Panc1 (cell line): ENCODE data around the gene RAB6B. TPM values are rescaled to one million over a fixed set of nuclear protein-coding genes. Genes with fewer than 3 reads are reported as not detected.

Experiments used
- ATAC-seq: fragments of 200-7000 bp; cut with Tn5 transposase; 2 replicates; pipeline ENCODE4 v1.9.1; 2020; ENCODE audit warnings: mild to moderate bottlenecking, moderate library complexity
- BruUV-seq: library from RNA; stranded (reverse); fragments of 400-500 nt; replicated peaks from 2 replicates; lab custom pipeline; 2021; lab: Mats Ljungman, UMichigan
- CTCF ChIA-PET: fragments of 300-600 bp; sonication (Branson Sonifier 250); formaldehyde crosslinking; loops from one replicate; lab custom pipeline; 2022; ENCODE audit warnings: antibody characterized with exemption; lab: Charles Lee
- POLR2A ChIA-PET: fragments of 300-600 bp; sonication (Branson Sonifier 250); formaldehyde crosslinking; loops from one replicate; lab custom pipeline; 2022; ENCODE audit warnings: antibody characterized with exemption; lab: Charles Lee
- DNase-seq: peaks from one replicate; pipeline ENCODE4 v3.0.0-alpha.2; 2010; ENCODE audit warnings: low read depth, low spot score
- H3K27ac ChIP-seq: 2 replicates; pipeline ENCODE4 v1.5.1; 2011; ENCODE audit warnings: mild to moderate bottlenecking, low read length, inconsistent platforms
- H3K27me3 ChIP-seq: fragments of 200-500 bp; sonication (Bioruptor generic); 2 replicates; pipeline ENCODE4 v1.6.0; 2014; ENCODE audit warnings: low read length, inconsistent platforms; ENCODE audit not compliant: control insufficient read depth, insufficient read depth
- H3K36me3 ChIP-seq: fragments of 200-500 bp; sonication (Bioruptor generic); 2 replicates; pipeline ENCODE4 v1.5.1; 2014; ENCODE audit warnings: inconsistent platforms, mild to moderate bottlenecking, low read length, moderate library complexity; ENCODE audit not compliant: control insufficient read depth, insufficient read depth
- H3K4me1 ChIP-seq: 2 replicates; pipeline ENCODE4 v1.5.1; 2011; ENCODE audit warnings: inconsistent platforms, mild to moderate bottlenecking, low read length, moderate library complexity; ENCODE audit not compliant: control insufficient read depth, insufficient read depth
- H3K4me3 ChIP-seq, 2 experiments: 2 replicates each; pipeline ENCODE4 v1.5.1; 2011 to 2012; ENCODE audit warnings: low read depth in 2 of 2, low read length in 2 of 2, mild to moderate bottlenecking in 2 of 2, inconsistent platforms in 1 of 2, moderate library complexity in 1 of 2
- H3K9me3 ChIP-seq: fragments of 200-500 bp; sonication (Bioruptor generic); 2 replicates; pipeline ENCODE4 v1.5.1; 2014; ENCODE audit warnings: low read depth, mild to moderate bottlenecking, inconsistent platforms, low read length, moderate library complexity; ENCODE audit not compliant: control insufficient read depth, insufficient read depth
- POLR2AphosphoS5 ChIP-seq: IDR thresholded peaks from 2 replicates; pipeline ENCODE4 v1.6.1; 2012; ENCODE audit warnings: mild to moderate bottlenecking, low read depth, low read length, moderate library complexity
- SIN3A ChIP-seq: IDR thresholded peaks from 2 replicates; pipeline ENCODE4 v1.6.1; 2012; ENCODE audit warnings: low read depth, mild to moderate bottlenecking, low read length, moderate library complexity, borderline replicate concordance; ENCODE audit not compliant: insufficient read depth
- TCF7L2 ChIP-seq: IDR thresholded peaks from 2 replicates; pipeline ENCODE4 v1.6.1; 2011; ENCODE audit warnings: mild to moderate bottlenecking, low read depth, low read length, inconsistent platforms
- in situ Hi-C: cut with HindIII; loops from 2 replicates; pipeline ENCODE4 v1.10.0; 2016; ENCODE audit warnings: low sequenced_read_pairs, low pct_unique_long_range_greater_than_20kb
- intact Hi-C: fragments of 100-400 bp; cut with micrococcal nuclease; formaldehyde crosslinking; loops from one replicate; pipeline ENCODE4 v1.10.0; 2022; ENCODE audit not compliant: unreplicated experiment
- total RNA-seq: library from RNA; stranded (reverse); gene quantifications from one replicate; pipeline ENCODE4 v1.2.1, GENCODE V29; 2021; ENCODE audit not compliant: unreplicated experiment
- TF ChIP-seq, protein P1 (sequence below): fragments of 450-650 bp; IDR thresholded peaks from 2 replicates; pipeline ENCODE4 v1.5.1; 2017; ENCODE audit warnings: mild to moderate bottlenecking
- TF ChIP-seq, protein P2 (sequence below), 2 experiments: IDR thresholded peaks; 2 replicates each; pipeline ENCODE4 v1.6.1; 2011 to 2012; ENCODE audit warnings: low read depth in 2 of 2, control low read depth in 1 of 2, low read length in 1 of 2, mild to moderate bottlenecking in 1 of 2, moderate library complexity in 1 of 2; ENCODE audit not compliant: insufficient read depth in 1 of 2

RAB6B gene
- total RNA-seq, 1 experiment from 2014 or later = 49.2 TPM

DNA sequence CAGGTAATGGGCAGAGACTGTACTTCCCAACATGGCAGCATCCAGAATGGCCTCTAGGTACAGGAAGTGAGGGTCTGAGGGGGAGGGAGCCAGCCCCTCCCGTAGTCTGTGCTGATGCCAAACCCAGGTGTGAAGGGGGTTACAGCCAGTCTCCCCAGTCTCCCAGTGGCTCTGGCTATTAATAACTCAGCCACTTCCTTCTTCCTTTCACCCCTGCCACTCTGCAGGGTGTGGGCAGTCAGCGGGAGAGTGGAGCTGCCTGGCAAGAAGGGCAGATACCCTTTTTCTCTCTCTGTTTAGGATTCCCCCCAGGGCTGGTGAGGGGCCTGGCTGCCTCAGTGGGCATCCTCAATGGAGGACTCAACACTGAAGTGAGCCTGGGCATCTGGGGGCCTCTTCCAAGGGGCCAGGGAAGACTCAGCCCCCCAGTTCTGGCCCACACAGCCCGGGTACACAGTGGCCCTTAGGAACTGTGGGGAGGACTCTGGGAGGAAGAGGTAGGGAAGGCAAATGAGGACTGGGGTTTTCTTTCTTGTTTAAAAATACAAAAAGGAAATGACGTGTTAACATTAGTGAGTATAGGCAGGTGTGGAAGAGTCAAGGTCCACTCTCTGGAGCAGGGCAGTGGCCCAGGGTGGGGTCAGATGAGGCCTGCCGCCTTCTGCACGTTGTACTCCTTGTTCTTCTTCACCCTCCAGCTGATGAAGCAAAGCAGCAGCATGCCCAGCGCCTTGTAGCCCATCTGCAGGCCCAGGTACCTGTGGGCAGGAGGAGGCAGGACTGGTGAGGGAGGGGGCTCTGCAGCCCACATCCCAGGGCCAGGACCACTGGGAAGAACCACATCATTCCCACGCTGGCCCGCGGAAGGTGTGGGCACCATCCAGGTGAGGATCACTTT is 38.6 kb upstream of the RAB6B start:
- in situ Hi-C loops = no loop called here
- ATAC-seq = no peak

DNA sequence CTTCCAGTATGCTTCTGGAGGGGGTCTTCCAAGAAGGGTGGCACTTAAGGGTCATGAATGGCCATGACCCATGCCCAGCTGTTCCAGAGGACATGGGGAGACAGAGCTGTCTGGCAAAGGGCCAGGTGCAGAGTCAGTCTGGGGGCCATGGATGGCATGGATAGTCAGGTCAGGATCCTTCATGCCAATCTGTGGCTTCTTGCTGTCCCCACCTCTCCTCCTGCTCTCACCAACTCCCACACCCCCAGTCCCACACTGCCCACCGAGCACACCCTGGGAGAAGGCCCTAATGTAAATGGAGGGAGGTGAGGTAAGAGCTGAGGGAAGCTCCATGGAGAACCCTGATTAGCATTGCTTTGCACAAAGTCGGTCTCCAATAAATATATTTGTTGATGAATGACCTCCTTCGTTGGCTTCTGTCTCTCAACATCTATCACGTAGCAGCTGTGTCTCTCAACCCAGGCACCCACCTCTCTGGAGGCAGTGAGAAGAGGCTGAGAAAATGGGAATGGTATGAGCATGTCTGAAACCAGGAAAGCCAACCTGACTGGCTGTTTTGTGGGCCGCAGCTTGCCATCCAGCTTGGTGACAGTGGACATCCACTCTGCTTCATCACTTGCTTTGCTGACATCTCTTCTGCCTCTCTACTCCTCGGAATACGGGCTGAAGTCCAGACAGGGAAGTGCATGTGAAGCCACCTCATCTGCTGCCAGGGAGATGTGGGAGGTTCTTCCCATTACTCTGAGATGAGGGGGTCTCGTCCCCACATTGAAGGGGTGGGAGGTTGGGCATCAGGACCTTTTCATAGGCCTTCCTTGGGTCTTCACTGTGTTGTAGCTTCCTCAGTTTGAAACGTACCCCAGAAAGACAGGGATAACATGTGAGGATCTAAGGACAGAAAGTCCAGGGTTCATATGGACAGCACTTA is 37.7 kb upstream of the RAB6B start:
- POLR2A ChIA-PET = no interaction called here
- CTCF ChIA-PET = interaction anchor here (0.8 kb wide), 1 partner anchor 366 kb away, joined by 6 read pairs; no protein-coding TSS in a partner anchor
- in situ Hi-C loops (no loop called here), intact Hi-C loops (loop anchor here (5.0 kb wide), 2 partner anchors 129 to 279 kb away; no protein-coding TSS in a partner anchor)
- Histone ChIP-seq H3K4me3 (no peak overlapping the region), H3K4me1 (peaks cover 2% of the 10 kb centered on the region; the same call in 1 of the 2 replicates), H3K9me3 (no peaks in the 10 kb centered on the region), H3K36me3 (no peaks in the 10 kb centered on the region), H3K27ac (no peak overlapping the region), H3K27me3 (no peaks in the 10 kb centered on the region)
- TF ChIP-seq POLR2AphosphoS5 (no peak), TCF7L2 (no peak), SIN3A (no peak)
- TF ChIP-seq, protein P1, sequence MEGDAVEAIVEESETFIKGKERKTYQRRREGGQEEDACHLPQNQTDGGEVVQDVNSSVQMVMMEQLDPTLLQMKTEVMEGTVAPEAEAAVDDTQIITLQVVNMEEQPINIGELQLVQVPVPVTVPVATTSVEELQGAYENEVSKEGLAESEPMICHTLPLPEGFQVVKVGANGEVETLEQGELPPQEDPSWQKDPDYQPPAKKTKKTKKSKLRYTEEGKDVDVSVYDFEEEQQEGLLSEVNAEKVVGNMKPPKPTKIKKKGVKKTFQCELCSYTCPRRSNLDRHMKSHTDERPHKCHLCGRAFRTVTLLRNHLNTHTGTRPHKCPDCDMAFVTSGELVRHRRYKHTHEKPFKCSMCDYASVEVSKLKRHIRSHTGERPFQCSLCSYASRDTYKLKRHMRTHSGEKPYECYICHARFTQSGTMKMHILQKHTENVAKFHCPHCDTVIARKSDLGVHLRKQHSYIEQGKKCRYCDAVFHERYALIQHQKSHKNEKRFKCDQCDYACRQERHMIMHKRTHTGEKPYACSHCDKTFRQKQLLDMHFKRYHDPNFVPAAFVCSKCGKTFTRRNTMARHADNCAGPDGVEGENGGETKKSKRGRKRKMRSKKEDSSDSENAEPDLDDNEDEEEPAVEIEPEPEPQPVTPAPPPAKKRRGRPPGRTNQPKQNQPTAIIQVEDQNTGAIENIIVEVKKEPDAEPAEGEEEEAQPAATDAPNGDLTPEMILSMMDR = no peak
- TF ChIP-seq, protein P2, sequence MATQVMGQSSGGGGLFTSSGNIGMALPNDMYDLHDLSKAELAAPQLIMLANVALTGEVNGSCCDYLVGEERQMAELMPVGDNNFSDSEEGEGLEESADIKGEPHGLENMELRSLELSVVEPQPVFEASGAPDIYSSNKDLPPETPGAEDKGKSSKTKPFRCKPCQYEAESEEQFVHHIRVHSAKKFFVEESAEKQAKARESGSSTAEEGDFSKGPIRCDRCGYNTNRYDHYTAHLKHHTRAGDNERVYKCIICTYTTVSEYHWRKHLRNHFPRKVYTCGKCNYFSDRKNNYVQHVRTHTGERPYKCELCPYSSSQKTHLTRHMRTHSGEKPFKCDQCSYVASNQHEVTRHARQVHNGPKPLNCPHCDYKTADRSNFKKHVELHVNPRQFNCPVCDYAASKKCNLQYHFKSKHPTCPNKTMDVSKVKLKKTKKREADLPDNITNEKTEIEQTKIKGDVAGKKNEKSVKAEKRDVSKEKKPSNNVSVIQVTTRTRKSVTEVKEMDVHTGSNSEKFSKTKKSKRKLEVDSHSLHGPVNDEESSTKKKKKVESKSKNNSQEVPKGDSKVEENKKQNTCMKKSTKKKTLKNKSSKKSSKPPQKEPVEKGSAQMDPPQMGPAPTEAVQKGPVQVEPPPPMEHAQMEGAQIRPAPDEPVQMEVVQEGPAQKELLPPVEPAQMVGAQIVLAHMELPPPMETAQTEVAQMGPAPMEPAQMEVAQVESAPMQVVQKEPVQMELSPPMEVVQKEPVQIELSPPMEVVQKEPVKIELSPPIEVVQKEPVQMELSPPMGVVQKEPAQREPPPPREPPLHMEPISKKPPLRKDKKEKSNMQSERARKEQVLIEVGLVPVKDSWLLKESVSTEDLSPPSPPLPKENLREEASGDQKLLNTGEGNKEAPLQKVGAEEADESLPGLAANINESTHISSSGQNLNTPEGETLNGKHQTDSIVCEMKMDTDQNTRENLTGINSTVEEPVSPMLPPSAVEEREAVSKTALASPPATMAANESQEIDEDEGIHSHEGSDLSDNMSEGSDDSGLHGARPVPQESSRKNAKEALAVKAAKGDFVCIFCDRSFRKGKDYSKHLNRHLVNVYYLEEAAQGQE (IDR thresholded peaks at IDR 0.05; ENCODE audit: insufficient read depth in 1 of 2, low read depth in 2 of 2, low read length in 1 of 2) = no peak
- no peak for DNase-seq
- ATAC-seq = no peak
- no TSS peak for BruUV-seq

More for the DNA sequence above, 38.6 kb upstream of the RAB6B start:
- ChIA-PET POLR2A (interaction anchor here (0.5 kb wide), 1 partner anchor 194 kb away, joined by 7 read pairs; no protein-coding TSS in a partner anchor), CTCF (no interaction called here)
- no TSS peak for BruUV-seq
- no peak for TF ChIP-seq TCF7L2
- no peak for TF ChIP-seq SIN3A
- TF ChIP-seq, protein P2 (IDR thresholded peaks at IDR 0.05; ENCODE audit: insufficient read depth in 1 of 2, low read depth in 2 of 2, low read length in 1 of 2) = no peak
- no peak for TF ChIP-seq POLR2AphosphoS5
- TF ChIP-seq, protein P1 = no peak
- intact Hi-C loops = loop anchor here (5.0 kb wide), 2 partner anchors 128 to 278 kb away; no protein-coding TSS in a partner anchor
- DNase-seq = no peak
- H3K4me3 ChIP-seq = no peak overlapping the region
- H3K4me1 ChIP-seq = peaks cover 8% of the 10 kb centered on the region; the same call in 1 of the 2 replicates
- H3K9me3 ChIP-seq = no peaks in the 10 kb centered on the region
- no peaks in the 10 kb centered on the region for H3K27me3 ChIP-seq
- no peaks in the 10 kb centered on the region for H3K36me3 ChIP-seq
- H3K27ac ChIP-seq = no peak overlapping the region
